Skeletal muscle tissue (tissue), 4 donors: ENCODE data around the gene TNRC6C. TPM values are rescaled to one million over a fixed set of nuclear protein-coding genes. Genes with fewer than 3 reads are reported as not detected.
"Not testable (repeated sequence)": the region's sequence is repeated elsewhere in the genome, so short reads cannot be mapped to it uniquely, and the experiment has no call there.

Experiments used
- H3K27ac ChIP-seq: one replicate; pipeline ENCODE4 v1.7.0; 2013; ENCODE audit warnings: mild to moderate bottlenecking, low read depth, low read length, inconsistent platforms
- H3K27me3 ChIP-seq, 3 donors: one replicate each; pipeline ENCODE4 v1.7.0; 2013; ENCODE audit warnings: low read length in 3 of 3; ENCODE audit not compliant: control insufficient read depth in 3 of 3, insufficient read depth in 3 of 3
- H3K36me3 ChIP-seq, 3 donors: one replicate each; pipeline ENCODE4 v1.7.0; 2013; ENCODE audit warnings: low read length in 3 of 3; ENCODE audit not compliant: control insufficient read depth in 3 of 3, insufficient read depth in 3 of 3
- H3K4me1 ChIP-seq, 3 donors: one replicate each; pipeline ENCODE4 v1.7.0; 2013; ENCODE audit warnings: low read length in 3 of 3, mild to moderate bottlenecking in 3 of 3; ENCODE audit not compliant: control insufficient read depth in 3 of 3, insufficient read depth in 3 of 3
- H3K4me3 ChIP-seq, 3 donors: one replicate each; pipeline ENCODE4 v1.7.0; 2013; ENCODE audit warnings: low read length in 3 of 3
- H3K9ac ChIP-seq, 3 donors: one replicate each; pipeline ENCODE4 v1.7.0; 2013; ENCODE audit warnings: low read length in 3 of 3, mild to moderate bottlenecking in 3 of 3, moderate library complexity in 2 of 3, low read depth in 1 of 3
- H3K9me3 ChIP-seq, 3 donors: one replicate each; pipeline ENCODE4 v1.7.0; 2013; ENCODE audit warnings: low read length in 3 of 3; ENCODE audit not compliant: control insufficient read depth in 3 of 3
- total RNA-seq: library from RNA; depleted of rRNA; stranded (reverse); fragments of >200 nt; gene quantifications from one replicate; pipeline ENCODE4 v1.2.3, GENCODE V29; 2014
- donor health status: Osteomylitis.

The TNRC6C gene
- total RNA-seq, 1 donor from 2014 or later = 12.5 TPM

DNA sequence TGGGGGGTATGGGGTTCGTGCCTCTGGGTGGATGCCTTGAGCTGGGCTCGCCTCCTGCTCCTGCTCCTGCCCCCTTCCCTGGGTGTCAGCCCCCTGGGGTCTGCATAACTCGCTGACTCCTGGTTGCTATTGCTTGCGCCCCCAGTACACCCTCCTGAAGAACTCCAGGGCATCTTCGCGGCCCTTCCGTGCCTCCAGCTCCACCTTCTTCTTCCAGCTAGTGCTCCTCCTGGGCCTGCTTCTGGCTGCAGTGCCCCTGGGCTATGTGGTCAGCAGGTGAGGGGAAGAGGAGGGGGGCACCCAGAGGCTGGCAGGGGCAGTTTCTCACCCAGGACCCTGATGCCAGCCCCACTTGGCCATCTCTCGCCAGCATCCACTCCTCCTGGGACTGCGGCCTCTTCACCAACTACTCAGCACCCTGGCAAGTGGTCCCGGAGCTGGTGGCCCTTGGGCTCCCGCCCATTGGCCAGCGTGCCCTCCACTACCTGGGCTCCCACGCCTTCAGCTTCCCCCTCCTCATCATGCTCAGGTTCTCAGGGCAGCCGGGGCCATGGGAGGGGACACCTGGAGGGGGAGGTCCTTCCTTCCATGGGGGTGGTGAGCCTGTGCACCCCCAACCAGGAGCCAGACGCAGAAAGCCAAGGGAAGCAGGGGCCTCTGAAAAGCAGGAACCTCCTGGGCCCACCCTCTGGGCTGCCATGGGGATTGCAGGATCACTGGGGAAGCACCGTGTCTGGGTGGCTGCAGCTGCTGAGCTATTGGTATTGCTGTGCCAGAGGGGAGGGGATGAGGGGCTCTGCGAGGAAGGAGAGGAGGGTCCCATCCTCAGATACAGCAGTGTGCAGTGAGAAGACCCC is 179.9 kb downstream of the TNRC6C start:
- peaks cover 9 to 10% (median 10%) of the 10 kb centered on the region in 3 donors for H3K27me3 ChIP-seq
- H3K27ac ChIP-seq = no peak overlapping the region
- H3K4me3 ChIP-seq = no peak overlapping the region
- H3K9me3 ChIP-seq = no peaks in the 10 kb centered on the region
- H3K4me1 ChIP-seq = peaks cover 5 to 24% (median 12%) of the 10 kb centered on the region in 3 donors
- no peaks in the 10 kb centered on the region for H3K36me3 ChIP-seq
- H3K9ac ChIP-seq = no peak overlapping the region

DNA sequence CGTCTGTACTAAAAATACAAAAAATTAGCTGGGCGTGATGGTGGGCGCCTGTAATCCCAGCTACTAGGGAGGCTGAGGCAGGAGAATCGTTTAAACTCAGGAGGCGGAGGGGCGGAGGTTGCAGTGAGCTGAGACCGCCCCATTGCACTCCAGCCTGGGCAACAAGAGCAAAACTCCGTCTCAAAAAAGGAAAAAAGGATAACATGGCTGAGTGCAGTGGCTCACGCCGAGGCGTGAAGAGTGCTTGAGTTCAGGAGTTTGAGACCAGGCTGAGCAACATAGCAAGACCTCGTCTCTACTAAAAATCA is 181.3 kb downstream of the TNRC6C start:
- H3K9me3 ChIP-seq, H3K9ac ChIP-seq, H3K36me3 ChIP-seq, H3K27ac ChIP-seq, H3K27me3 ChIP-seq, H3K4me3 ChIP-seq: not testable (repeated sequence)
- peaks cover 16 to 30% (median 21%) of the 10 kb centered on the region in 3 donors for H3K4me1 ChIP-seq

DNA sequence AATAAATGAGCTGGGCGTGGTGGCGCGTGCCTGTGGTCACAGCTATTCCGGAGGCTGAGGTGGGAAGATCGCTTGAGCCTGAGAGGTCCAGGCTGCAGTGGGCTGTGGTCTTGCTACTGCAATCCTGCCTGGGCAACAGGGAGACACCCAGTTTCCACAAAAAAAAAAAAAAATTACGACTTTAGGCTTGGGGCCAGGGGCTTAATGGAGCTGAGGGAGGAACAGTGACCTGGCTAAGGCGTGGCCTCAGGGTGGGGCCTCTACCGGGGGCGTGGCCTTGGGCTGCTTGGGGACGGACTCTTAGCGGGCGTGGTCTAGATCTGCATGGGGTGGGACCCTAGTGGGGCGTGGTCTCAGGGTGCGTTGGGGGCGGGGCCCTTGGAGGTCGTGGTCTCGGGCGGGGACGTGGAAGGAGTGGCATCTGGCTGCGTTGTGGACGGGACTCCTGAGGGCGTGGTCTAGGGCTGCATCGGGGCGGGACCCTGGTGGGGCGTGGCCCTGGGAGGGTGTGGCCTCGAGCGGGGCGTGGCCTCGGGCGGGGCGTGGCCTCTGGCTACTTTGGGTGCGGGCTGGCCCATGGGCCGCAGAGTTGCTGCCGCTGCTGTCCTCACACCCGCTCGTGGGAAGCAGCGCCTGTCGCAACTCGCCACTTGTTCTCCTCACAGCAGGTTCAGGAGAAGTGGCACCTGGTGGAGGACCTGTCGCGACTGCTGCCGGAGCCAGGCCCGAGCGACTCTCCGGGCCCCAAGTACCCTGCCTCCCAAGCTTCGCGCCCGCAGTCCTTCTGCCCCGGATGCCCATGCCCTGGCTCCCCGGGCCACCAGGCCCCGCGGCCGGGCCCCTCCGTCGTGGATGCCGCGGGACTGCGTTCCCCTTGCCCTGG is 181.9 kb downstream of the TNRC6C start:
- H3K9me3 ChIP-seq = no peaks in the 10 kb centered on the region
- no peak overlapping the region for H3K27ac ChIP-seq
- H3K4me1 ChIP-seq = peaks cover 22 to 36% (median 27%) of the 10 kb centered on the region in 3 donors
- H3K9ac ChIP-seq = peak overlapping the region in 2 of 3 donors; percentile 38 to 40
- H3K27me3 ChIP-seq = no peaks in the 10 kb centered on the region
- no peaks in the 10 kb centered on the region for H3K36me3 ChIP-seq
- H3K4me3 ChIP-seq = peak overlapping the region in 1 of 3 donors; percentile 35

DNA sequence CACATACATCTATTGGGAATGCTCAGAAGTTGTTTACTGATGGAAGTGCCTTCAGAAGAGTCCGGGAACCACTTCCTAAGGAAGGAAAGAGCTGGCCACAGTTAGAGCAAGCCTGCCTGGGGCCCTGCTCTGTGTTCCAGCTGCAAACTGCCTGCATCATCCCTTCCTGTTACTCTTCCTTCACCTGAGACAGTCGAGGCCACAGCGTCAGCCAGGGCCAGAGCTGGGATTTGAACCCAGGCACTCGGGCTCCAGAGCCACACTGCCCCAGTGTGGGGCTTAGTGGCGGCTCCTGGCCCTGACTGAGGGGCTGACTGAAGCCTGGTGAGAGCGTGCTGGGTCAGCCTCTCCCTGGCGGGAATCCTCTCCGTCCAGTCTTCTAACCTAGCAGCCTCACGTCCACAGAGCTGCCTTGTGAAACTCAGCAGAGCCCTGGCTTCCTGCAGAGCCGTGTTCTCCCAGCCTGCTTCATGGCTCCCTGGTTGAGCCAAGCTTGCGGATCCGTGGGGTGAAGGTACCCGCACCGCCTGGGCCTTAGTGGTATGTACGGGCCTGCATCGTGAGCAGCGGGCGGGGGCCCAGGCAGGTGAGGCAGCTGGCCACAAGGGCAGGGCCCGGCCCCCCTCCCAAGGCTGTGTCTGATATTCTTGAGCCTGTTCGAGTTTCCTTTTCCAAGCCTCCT is 183.1 kb downstream of the TNRC6C start:
- Histone ChIP-seq H3K4me3 (no peak overlapping the region), H3K36me3 (no peaks in the 10 kb centered on the region), H3K4me1 (peaks cover 24 to 39% (median 28%) of the 10 kb centered on the region in 3 donors), H3K9ac (no peak overlapping the region), H3K27me3 (peaks cover 0 to 1% (median 0%) of the 10 kb centered on the region in 3 donors), H3K9me3 (no peaks in the 10 kb centered on the region), H3K27ac (no peak overlapping the region)

DNA sequence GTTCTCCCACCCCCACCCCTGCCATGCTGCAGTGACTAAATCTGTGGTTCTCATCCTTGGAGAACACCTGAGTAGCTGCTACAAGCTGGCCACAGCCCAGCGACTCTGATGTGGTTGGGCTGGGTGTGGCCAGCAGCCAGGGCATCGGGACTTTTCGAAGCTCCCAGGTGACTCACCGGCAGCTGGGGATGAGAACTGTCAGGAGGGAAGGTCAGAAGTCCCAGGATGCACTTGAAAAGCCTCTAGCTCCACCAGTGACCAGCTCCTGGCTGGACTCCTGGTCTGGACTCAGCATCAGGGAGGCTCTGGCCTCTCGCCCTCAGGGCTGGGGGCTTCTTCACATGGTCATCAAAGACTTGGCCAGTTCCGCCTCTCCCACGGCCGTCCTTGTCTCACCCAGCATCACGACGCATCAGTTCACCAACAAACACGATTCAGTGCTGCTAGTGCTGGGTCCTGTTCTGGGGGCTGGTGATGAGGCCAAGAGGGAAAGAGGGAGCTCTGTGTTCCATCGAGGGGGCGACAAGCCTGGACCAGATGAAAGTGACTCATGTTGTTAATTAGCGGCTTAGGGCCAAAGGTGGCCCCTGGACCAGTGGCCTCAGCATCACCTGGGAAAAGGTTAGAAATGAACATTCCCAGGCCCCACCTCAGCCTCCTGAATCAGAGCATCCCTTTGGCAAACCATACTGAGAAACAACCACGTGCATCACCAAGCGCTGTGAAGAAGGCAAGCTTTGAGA is 183.8 kb downstream of the TNRC6C start:
- H3K9me3 ChIP-seq = no peaks in the 10 kb centered on the region
- no peak overlapping the region for H3K4me3 ChIP-seq
- peaks cover 0 to 3% (median 0%) of the 10 kb centered on the region in 3 donors for H3K27me3 ChIP-seq
- H3K9ac ChIP-seq = no peak overlapping the region
- H3K27ac ChIP-seq = no peak overlapping the region
- peaks cover 24 to 41% (median 28%) of the 10 kb centered on the region in 3 donors for H3K4me1 ChIP-seq
- H3K36me3 ChIP-seq = no peaks in the 10 kb centered on the region

DNA sequence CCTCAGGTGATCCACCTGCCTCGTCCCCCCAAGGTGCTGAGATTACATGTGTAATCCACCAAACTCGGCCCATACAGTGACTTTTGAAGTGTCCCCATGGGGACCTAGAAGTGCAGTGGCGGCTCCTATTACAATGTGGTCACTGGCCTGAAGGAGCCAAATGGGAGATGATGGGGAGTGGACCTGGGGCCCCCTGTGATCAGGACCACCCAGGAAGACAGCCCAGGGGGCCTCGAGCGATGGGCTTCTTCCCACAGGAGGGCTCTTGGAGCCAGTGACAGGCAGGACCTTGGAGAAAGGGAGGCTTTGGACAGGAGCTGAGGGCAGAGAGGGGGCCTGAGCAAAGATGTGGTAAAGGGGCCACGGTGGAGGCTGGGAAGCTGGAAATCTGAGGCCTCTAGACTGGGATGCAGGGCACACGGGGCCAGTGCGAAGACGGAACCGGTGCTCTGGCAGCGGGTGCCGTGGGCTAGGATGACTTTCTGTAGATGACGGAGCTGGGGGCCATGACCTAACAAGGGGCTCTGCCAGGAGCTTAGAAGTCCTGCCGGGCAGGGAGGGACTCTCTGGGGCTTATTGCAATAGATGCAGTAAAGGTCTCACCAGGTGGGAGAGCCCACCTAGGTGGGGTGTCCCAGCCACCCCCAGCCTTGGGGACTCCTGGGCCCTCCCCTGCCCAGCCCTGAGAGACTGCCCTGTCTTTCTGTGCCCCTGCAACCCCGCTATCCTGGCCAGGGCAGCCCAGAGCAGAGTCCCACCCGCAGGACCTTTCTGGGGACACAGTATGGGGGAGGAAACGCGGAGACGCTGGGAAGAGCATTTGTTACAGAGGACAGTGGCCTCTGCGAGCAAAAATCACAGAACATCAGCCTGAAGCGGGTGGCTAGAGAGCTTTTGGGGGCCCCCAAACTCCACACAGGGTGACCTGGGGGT is 185.0 kb downstream of the TNRC6C start:
- Histone ChIP-seq H3K27ac (no peak overlapping the region), H3K27me3 (peaks cover 0 to 3% (median 0%) of the 10 kb centered on the region in 3 donors), H3K9me3 (no peaks in the 10 kb centered on the region), H3K4me3 (no peak overlapping the region), H3K9ac (peak overlapping the region in 1 of 3 donors; percentile 60), H3K36me3 (no peaks in the 10 kb centered on the region), H3K4me1 (peaks cover 24 to 41% (median 28%) of the 10 kb centered on the region in 3 donors)

DNA sequence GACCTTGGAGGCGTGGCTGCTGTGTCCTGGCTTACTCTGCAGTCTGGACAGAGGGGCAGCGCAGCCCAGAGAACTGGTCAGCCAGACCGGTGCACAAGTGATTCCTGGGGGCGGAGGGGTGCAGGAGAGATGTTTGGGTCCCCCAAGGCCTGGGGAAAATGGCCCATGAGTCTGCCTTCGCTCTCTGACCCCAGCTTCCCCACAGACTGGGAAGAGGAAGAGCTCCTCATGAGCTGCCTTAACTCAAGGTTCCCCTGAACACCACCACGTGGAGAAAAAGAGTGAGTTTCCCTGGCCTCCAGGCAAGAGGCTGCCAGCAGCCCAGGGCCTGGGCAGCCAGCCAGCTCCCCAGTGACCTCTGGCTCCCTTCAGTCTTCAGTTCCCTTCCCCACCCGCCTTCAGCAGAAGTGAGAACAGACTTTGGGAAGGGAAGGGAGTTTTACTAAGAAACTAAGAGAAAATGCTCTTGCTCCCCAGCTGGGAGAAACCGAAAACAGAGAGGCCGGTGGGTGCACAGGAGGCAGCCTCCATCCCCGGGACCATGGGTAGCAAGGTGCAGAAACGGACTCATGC is 185.7 kb downstream of the TNRC6C start:
- H3K27ac ChIP-seq = peak overlapping the region; percentile 58
- no peaks in the 10 kb centered on the region for H3K36me3 ChIP-seq
- peak overlapping the region in 2 of 3 donors; percentile 38 to 40 for H3K4me3 ChIP-seq
- peaks cover 24 to 37% (median 28%) of the 10 kb centered on the region in 3 donors for H3K4me1 ChIP-seq
- H3K9ac ChIP-seq = peak overlapping the region; percentile 43 to 60 (median 56)
- H3K27me3 ChIP-seq = peaks cover 0 to 3% (median 0%) of the 10 kb centered on the region in 3 donors
- H3K9me3 ChIP-seq = no peaks in the 10 kb centered on the region

DNA sequence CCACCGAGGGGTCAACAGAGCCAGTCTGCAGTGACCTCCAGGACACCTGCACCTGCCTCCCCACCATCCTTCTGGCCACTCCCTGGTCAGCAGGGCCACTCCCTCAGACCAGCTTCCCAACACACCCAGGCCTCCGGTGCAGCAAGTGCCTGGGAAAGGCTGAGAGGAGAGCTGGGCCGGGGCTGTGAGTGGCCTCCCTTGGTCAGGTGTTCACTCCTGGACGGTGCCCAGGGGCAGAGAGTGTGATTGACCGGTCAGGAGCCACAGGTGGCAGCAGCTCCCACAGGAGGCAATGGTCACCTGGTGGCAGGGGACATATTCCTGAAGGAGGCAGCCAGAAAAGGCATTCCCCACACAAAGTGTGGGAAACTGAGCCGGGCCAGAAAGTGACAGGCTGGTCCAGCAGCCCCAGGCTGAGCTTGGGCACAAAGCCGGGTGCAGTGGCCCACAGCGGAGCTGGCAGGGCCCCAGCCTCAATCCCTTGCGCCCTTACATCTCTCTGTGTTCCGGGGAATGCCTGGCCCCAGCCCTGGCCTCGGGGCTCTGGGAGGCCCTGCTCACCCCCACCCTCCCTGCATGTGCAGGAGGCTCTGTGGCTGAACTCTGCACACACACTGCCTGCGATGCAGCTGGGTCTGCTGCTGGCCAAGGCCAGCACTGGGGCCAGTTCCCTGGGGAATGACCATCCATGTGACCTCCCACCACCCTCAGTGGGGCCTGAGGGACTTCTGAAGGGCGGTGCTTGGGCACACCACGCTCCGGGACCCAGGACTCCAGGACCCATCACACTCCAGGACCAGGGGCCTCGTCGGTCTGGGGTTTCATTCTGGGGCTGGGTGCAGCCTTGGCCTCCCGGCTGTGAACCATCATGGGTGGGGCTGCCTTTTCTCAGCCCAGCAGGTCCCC is 186.5 kb downstream of the TNRC6C start:
- H3K27me3 ChIP-seq = peaks cover 0 to 3% (median 0%) of the 10 kb centered on the region in 3 donors
- H3K4me1 ChIP-seq = peaks cover 24 to 36% (median 28%) of the 10 kb centered on the region in 3 donors
- no peaks in the 10 kb centered on the region for H3K9me3 ChIP-seq
- peak overlapping the region; percentile 58 for H3K27ac ChIP-seq
- H3K36me3 ChIP-seq = no peaks in the 10 kb centered on the region
- H3K9ac ChIP-seq = peak overlapping the region in 2 of 3 donors; percentile 56 to 60
- H3K4me3 ChIP-seq = peak overlapping the region in 2 of 3 donors; percentile 38 to 40
